Karpas-422 (cell line): ENCODE results near the gene MIA. TPM values are rescaled to one million over a fixed set of nuclear protein-coding genes. Genes with fewer than 3 reads are reported as not detected.
A peak's percentile ranks its signal among the peaks of the same experiment; 100 is the strongest.

ENCODE experiments used
- DNase-seq: peaks from one replicate; pipeline ENCODE4 v3.0.0-alpha.2; 2015
- H2AFZ ChIP-seq: fragments of 200-600 bp; sonication (generic); 2 replicates; pipeline ENCODE4 v1.6.1; 2014; ENCODE audit warnings: antibody characterized with exemption, low read length, mixed read lengths
- H3K27ac ChIP-seq: fragments of 200-600 bp; sonication (generic); 2 replicates; pipeline ENCODE4 v1.5.1; 2014; ENCODE audit warnings: mild to moderate bottlenecking, low read length, moderate library complexity
- H3K27me3 ChIP-seq: fragments of 200-600 bp; sonication (generic); 2 replicates; pipeline ENCODE4 v1.6.1; 2014; ENCODE audit warnings: low read length, mixed read lengths
- H3K36me3 ChIP-seq: fragments of 200-600 bp; sonication (generic); 2 replicates; pipeline ENCODE4 v1.6.1; 2014; ENCODE audit warnings: low read length, mixed read lengths; ENCODE audit not compliant: insufficient read depth
- H3K4me1 ChIP-seq: fragments of 200-600 bp; sonication (generic); 2 replicates; pipeline ENCODE4 v1.6.1; 2014; ENCODE audit warnings: mild to moderate bottlenecking, low read length, mixed read lengths
- H3K4me2 ChIP-seq: fragments of 200-600 bp; sonication (generic); 2 replicates; pipeline ENCODE4 v1.6.1; 2014; ENCODE audit warnings: low read length, low read depth, mild to moderate bottlenecking; ENCODE audit not compliant: poor library complexity, severe bottlenecking
- H3K4me3 ChIP-seq: fragments of 200-600 bp; sonication (generic); 2 replicates; pipeline ENCODE4 v1.5.1; 2014; ENCODE audit warnings: mild to moderate bottlenecking, antibody characterized with exemption, low read length, mixed read lengths
- H3K79me2 ChIP-seq: fragments of 200-600 bp; sonication (generic); 2 replicates; pipeline ENCODE4 v1.6.1; 2014; ENCODE audit warnings: mild to moderate bottlenecking, low read length, mixed read lengths
- H3K9ac ChIP-seq: fragments of 200-600 bp; sonication (generic); 2 replicates; pipeline ENCODE4 v1.6.0; 2014; ENCODE audit warnings: low read length
- H3K9me2 ChIP-seq: fragments of 200-600 bp; sonication (generic), shearing (Covaris generic); replicated peaks from 2 replicates; pipeline ENCODE4 v1.6.0; 2014; ENCODE audit warnings: mild to moderate bottlenecking, low read length, moderate library complexity; ENCODE audit not compliant: insufficient read depth
- H3K9me3 ChIP-seq: fragments of 300-700, 200-600 bp; sonication (generic); 2 replicates; pipeline ENCODE4 v1.6.1; 2014; ENCODE audit warnings: low read length, mixed read lengths
- H4K20me1 ChIP-seq: fragments of 200-600 bp; sonication (generic); 2 replicates; pipeline ENCODE4 v1.6.1; 2014; ENCODE audit warnings: mild to moderate bottlenecking, antibody characterized with exemption, low read length, low read depth; ENCODE audit not compliant: insufficient read depth
- total RNA-seq: library from RNA; depleted of rRNA; stranded (reverse); fragments of >200 nt; shearing (Covaris generic); gene quantifications from 2 replicates; pipeline ENCODE4 v1.2.3, GENCODE V29; 2014; ENCODE audit warnings: low replicate concordance

Gene MIA
- total RNA-seq, 1 experiment from 2014 or later = not detected

DNA sequence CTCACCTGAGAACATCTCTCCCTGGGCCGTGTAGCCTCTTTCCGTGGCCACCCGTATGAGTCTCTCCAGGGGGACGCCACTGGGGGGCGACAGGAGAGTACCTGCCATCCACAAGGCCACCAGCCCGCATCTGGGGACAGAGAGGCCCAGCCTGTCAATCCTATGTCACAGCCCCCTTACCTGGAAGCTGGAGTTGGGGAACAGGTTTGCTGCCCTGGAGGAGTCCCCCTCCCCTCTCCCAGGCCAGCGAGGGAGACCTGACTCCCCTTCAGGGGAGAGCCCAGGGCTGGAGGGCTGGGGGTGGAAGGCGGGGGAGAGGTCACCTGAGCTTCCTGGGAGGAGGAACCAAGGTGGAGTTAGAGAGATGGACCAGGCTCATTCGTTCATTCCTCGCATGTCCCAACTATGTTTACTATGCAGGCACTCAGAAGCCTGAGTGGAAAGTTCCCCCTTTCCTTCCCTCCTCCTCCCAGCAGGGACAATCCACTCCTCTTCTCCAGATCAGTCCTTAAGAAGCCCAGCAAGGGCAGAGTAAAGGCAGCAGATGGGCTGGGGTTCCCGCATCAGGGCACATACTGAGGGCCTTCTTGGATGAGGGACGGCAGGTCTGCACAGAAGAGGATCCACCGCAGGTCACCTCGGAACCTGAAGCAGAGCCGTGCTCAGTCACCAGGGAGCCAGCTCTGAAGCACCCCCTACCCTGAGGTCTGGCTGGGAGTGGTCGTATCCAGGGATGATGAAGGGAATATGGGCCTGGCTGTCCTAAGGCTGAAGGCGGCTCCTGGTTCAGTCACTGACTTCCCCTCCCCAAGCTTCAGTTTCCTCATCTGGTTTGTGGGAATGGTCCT, 30.5 kb upstream of the MIA start:
- Histone ChIP-seq H3K4me3 (no peak overlapping the region), H3K4me2 (no peak overlapping the region), H3K9me3 (no peaks in the 10 kb centered on the region), H4K20me1 (no peaks in the 10 kb centered on the region), H3K27ac (no peak overlapping the region), H3K36me3 (no peaks in the 10 kb centered on the region), H3K27me3 (no peaks in the 10 kb centered on the region), H2AFZ (no peak overlapping the region), H3K9ac (no peak overlapping the region), H3K4me1 (peaks cover 21% of the 10 kb centered on the region), H3K79me2 (peaks cover 20% of the 10 kb centered on the region), H3K9me2 (no peaks in the 10 kb centered on the region)
- peak; percentile 72 for DNase-seq

- Histone ChIP-seq H3K36me3 (no peaks in the 10 kb centered on the region), H2AFZ (no peak overlapping the region), H3K27me3 (no peaks in the 10 kb centered on the region), H3K9me2 (no peaks in the 10 kb centered on the region), H4K20me1 (no peaks in the 10 kb centered on the region), H3K4me3 (no peak overlapping the region), H3K4me2 (no peak overlapping the region), H3K9me3 (no peaks in the 10 kb centered on the region), H3K27ac (no peak overlapping the region), H3K79me2 (peaks cover 25% of the 10 kb centered on the region), H3K9ac (no peak overlapping the region), H3K4me1 (peaks cover 26% of the 10 kb centered on the region)
- DNase-seq = no peak
Observed at GRCh38 chr19:40745402-40745780, 29.9 kb upstream of the MIA start.

- Histone ChIP-seq H3K9ac (no peak overlapping the region), H3K4me3 (no peak overlapping the region), H3K4me1 (peaks cover 30% of the 10 kb centered on the region), H3K27ac (0 out of 2 replicates have a peak overlapping the region, but pooled peaks have one; percentile 13), H3K79me2 (peaks cover 41% of the 10 kb centered on the region), H2AFZ (no peak overlapping the region), H3K27me3 (no peaks in the 10 kb centered on the region), H3K36me3 (no peaks in the 10 kb centered on the region; the same call in 1 of the 2 replicates), H3K9me3 (no peaks in the 10 kb centered on the region), H4K20me1 (no peaks in the 10 kb centered on the region), H3K4me2 (no peak overlapping the region), H3K9me2 (no peaks in the 10 kb centered on the region)
- DNase-seq = no peak
Observed at GRCh38 chr19:40747536-40747935, 27.8 kb upstream of the MIA start.

- Histone ChIP-seq H3K9me2 (no peaks in the 10 kb centered on the region), H3K4me3 (peak within 1 kb of the TSS; percentile 93), H3K4me2 (peak within 1 kb of the TSS; percentile 89), H3K4me1 (peaks cover 50% of the 10 kb centered on the region), H3K9me3 (no peaks in the 10 kb centered on the region), H4K20me1 (peaks cover 10% of the 10 kb centered on the region), H3K79me2 (peaks cover 66% of the 10 kb centered on the region), H3K27ac (peak within 1 kb of the TSS; percentile 86), H3K9ac (peak within 1 kb of the TSS; percentile 96), H3K36me3 (peaks cover 7% of the 10 kb centered on the region), H3K27me3 (no peaks in the 10 kb centered on the region), H2AFZ (peak within 1 kb of the TSS; percentile 80; the same call in 1 of the 2 replicates)
- DNase-seq = peak; percentile 100
Observed at GRCh38 chr19:40750058-40750873, 25.1 kb upstream of the MIA start, which contains the start of gene ACTMAP. Gene ACTMAP (minus strand): TSS chr19:40750477. CDS start chr19:40749803, 674 bp downstream.

- peaks cover 74% of the 10 kb centered on the region for H3K79me2 ChIP-seq
- peak within 1 kb of the TSS; percentile 93 for H3K4me3 ChIP-seq
- peaks cover 58% of the 10 kb centered on the region for H3K4me1 ChIP-seq
- peak within 1 kb of the TSS; percentile 96 for H3K9ac ChIP-seq
- DNase-seq = peak; percentile 99
- peak within 1 kb of the TSS; percentile 86 for H3K27ac ChIP-seq
- peaks cover 18% of the 10 kb centered on the region for H4K20me1 ChIP-seq
- peak within 1 kb of the TSS; percentile 80; the same call in 1 of the 2 replicates for H2AFZ ChIP-seq
- H3K9me2 ChIP-seq = no peaks in the 10 kb centered on the region
- no peaks in the 10 kb centered on the region for H3K9me3 ChIP-seq
- peak within 1 kb of the TSS; percentile 89 for H3K4me2 ChIP-seq
- H3K36me3 ChIP-seq = peaks cover 15% of the 10 kb centered on the region
- no peaks in the 10 kb centered on the region for H3K27me3 ChIP-seq
Observed at GRCh38 chr19:40750874-40751537, 24.3 kb upstream of the MIA start, which contains the start of gene SNRPA. Gene SNRPA (plus strand): TSS chr19:40751203. CDS start chr19:40751409, 206 bp downstream.

GRCh38 chr19:40752257-40752781, 23.0 kb upstream of the MIA start:
- Histone ChIP-seq H3K79me2 (peaks cover 87% of the 10 kb centered on the region), H4K20me1 (peaks cover 30% of the 10 kb centered on the region), H3K9ac (peak overlapping the region; percentile 95), H3K4me3 (peak overlapping the region; percentile 93), H3K9me2 (no peaks in the 10 kb centered on the region), H3K9me3 (no peaks in the 10 kb centered on the region), H3K4me2 (peak overlapping the region; percentile 89), H3K27me3 (no peaks in the 10 kb centered on the region), H3K36me3 (peaks cover 24% of the 10 kb centered on the region), H2AFZ (no peak overlapping the region), H3K4me1 (peaks cover 58% of the 10 kb centered on the region), H3K27ac (peak overlapping the region; percentile 86)
- no peak for DNase-seq

GRCh38 chr19:40754611-40755247, 20.6 kb upstream of the MIA start:
- H3K9me2 ChIP-seq = no peaks in the 10 kb centered on the region
- H3K9me3 ChIP-seq = no peaks in the 10 kb centered on the region
- DNase-seq = no peak
- H2AFZ ChIP-seq = no peak overlapping the region
- H3K27ac ChIP-seq = peak overlapping the region; percentile 28; the same call in 1 of the 2 replicates
- peak overlapping the region; percentile 16; the same call in 1 of the 2 replicates for H3K4me3 ChIP-seq
- H3K79me2 ChIP-seq = peaks cover 78% of the 10 kb centered on the region
- no peaks in the 10 kb centered on the region for H3K27me3 ChIP-seq
- H3K9ac ChIP-seq = peak overlapping the region; percentile 39; the same call in 1 of the 2 replicates
- peak overlapping the region; percentile 38 for H3K4me2 ChIP-seq
- peaks cover 37% of the 10 kb centered on the region for H3K4me1 ChIP-seq
- peaks cover 39% of the 10 kb centered on the region for H4K20me1 ChIP-seq
- peaks cover 38% of the 10 kb centered on the region for H3K36me3 ChIP-seq
